Aorta (tissue), 5 donors: ENCODE data around the gene EGR4. TPM values are rescaled to one million over a fixed set of nuclear protein-coding genes. Genes with fewer than 3 reads are reported as not detected.
A peak's percentile ranks its signal among the peaks of the same experiment; 100 is the strongest.

Experiments used
- ATAC-seq: fragments of 200-7000 bp; cut with Tn5 transposase; one replicate; pipeline ENCODE4 v1.9.1; 2022; ENCODE audit warnings: moderate library complexity; ENCODE audit not compliant: low FRiP score
- DNase-seq, 2 donors: peaks; one replicate each; pipeline ENCODE4 v3.0.0-alpha.2; 2020
- H3K27ac ChIP-seq, 2 donors: one replicate each; pipeline ENCODE4 v1.5.1; 2013; ENCODE audit warnings: low read length in 2 of 2, mild to moderate bottlenecking in 2 of 2, moderate library complexity in 2 of 2, control low read depth in 1 of 2, inconsistent platforms in 1 of 2, low read depth in 1 of 2
- H3K27me3 ChIP-seq, 2 donors: one replicate each; pipeline ENCODE4 v1.6.1; 2013; ENCODE audit warnings: control low read depth in 1 of 2, low read length in 1 of 2, mild to moderate bottlenecking in 1 of 2, moderate library complexity in 1 of 2; ENCODE audit not compliant: insufficient read depth in 2 of 2, control insufficient read depth in 1 of 2
- H3K36me3 ChIP-seq, 2 donors: one replicate each; pipeline ENCODE4 v1.6.1; 2013; ENCODE audit warnings: control low read depth in 1 of 2, low read length in 1 of 2, mild to moderate bottlenecking in 1 of 2; ENCODE audit not compliant: insufficient read depth in 2 of 2, control insufficient read depth in 1 of 2
- H3K4me1 ChIP-seq, 2 donors: one replicate each; pipeline ENCODE4 v1.6.1; 2013; ENCODE audit warnings: low read length in 2 of 2, control low read depth in 1 of 2, mild to moderate bottlenecking in 1 of 2, moderate library complexity in 1 of 2; ENCODE audit not compliant: insufficient read depth in 2 of 2, control insufficient read depth in 1 of 2
- H3K4me3 ChIP-seq, 2 donors: one replicate each; pipeline ENCODE4 v1.5.1; 2013; ENCODE audit warnings: low read length in 2 of 2, control low read depth in 1 of 2, mild to moderate bottlenecking in 1 of 2
- H3K9me3 ChIP-seq: one replicate; pipeline ENCODE4 v1.6.1; 2013; ENCODE audit warnings: mild to moderate bottlenecking, low read length; ENCODE audit not compliant: control insufficient read depth
- WGBS, 2 donors: extraction: QIAGEN DNeasy Blood & Tissue Kit; methylation state at CpG; one replicate each; pipeline ENCODE4 v1.1.7; 2013; 5-methylcytosine and 5-hydroxymethylcytosine counted together
- intact Hi-C, 2 donors: fragments of 100-400 bp; cut with DNase I; formaldehyde crosslinking; loops; one replicate each; pipeline versions ENCODE4 v1.14.2 to v1.15.0; 2022
- polyA plus RNA-seq, 2 donors: library from polyadenylated mRNA; stranded (reverse); fragments of 200-250 nt; gene quantifications; one replicate each; pipeline ENCODE4 v1.2.3, GENCODE V29; 2013
- total RNA-seq, 2 donors: library from RNA; stranded (reverse); fragmentation: NEBNext Ultra II Directional; extraction: Animal tissue kit (Norgen Biotek cat#: 25700); gene quantifications; one replicate each; pipeline ENCODE4 v1.2.1, GENCODE V29; 2021
- donor health status: healthy with polysubstance abuse.
- donor health status: Bipolar disorder and iron deficiency.
- donor health status: DM: no; HTN: no; CAD: no.
- donor health status: DM: no; HTN: no; CAD: no.
- donor health status: DM: yes; HTN: yes; CAD: no.

The EGR4 gene
- total and polyA plus RNA-seq, 4 donors = not detected

DNA sequence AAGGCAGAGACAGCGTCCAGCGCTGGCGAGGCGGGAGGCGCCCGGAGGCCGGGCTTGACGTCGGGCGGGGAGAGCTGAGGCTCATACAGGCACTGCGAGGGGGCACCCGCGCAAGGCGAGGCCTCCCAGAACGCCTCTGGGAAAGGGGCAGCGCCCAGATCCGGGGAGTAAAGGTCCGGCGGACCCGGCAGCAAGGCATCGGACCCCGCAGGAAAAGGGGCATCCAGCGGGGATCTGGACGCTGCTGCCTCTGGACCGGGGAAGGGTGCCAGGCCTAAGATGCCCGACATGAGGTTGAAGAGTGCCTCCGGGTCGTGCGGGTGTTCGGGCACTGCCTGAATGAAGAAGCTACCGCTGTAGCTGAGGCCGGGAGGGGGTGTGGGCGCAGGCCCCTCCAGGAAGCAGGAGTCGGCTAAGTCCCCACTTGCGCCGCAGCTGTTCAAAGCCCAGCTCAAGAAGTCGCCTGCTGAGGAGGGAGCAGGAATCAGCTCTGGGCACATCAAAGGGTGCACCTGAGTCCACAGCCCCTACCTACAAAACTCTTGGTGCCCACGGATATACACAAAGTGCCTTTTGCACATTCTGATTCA lies 937 bp downstream of the EGR4 start:
- DNase-seq (no peak), ATAC-seq (no peak)
- no peaks in the 10 kb centered on the region for H3K4me1 ChIP-seq
- WGBS, 2 donors = 4 to 5% methylated on average over 38 of the region's 38 CpGs
- no peak overlapping the region for H3K27ac ChIP-seq
- intact Hi-C loops = no loop called here
- H3K9me3 ChIP-seq = no peaks in the 10 kb centered on the region
- H3K27me3 ChIP-seq = no peaks in the 10 kb centered on the region
- no peak overlapping the region for H3K4me3 ChIP-seq
- H3K36me3 ChIP-seq = no peaks in the 10 kb centered on the region

DNA sequence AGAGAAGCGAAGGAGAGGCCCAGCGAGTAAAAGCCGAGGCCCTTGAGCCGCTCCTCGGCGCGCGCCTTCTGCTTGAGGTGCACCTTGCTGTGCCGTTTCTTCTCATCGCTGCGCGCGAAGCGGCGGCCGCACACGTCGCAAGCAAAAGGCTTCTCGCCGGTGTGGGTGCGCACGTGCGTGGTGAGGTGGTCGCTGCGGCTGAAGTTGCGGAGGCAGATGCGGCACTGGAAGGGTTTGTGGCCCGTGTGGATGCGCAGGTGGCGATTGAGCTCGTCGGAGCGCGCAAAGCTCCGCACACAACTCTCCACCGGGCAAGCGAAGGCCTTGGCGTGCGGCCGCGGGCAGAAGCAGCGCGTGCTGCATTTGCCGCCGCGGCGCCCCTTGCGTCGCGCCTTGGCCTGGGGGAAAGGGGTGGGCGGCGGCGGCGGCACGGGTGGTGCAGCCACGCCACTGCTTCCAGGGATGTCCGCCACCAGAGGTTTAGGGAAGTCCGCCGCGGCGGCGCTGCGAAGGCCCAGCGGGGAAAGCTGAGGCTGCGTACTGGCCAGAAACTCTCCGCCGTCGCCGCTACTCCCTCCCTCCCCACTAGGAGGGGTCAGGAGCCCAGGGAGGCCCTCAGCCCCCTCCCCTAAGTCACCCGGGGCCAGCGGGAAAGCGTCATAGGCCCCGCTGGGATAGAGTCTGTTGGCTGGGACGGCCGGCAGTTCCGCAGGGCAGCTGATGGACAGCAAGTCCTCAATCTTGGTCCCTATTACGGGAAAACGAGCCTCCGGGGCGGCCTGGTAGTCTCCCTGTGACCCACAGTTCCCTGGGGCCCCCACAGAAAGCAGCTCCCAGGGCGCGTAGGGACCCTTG lies 1.7 kb downstream of the EGR4 start:
- peak; percentile 6 for ATAC-seq
- 1 to 2% methylated on average over 79 to 82 of the region's 82 CpGs for WGBS, 2 donors
- Histone ChIP-seq H3K27me3 (no peaks in the 10 kb centered on the region), H3K27ac (no peak overlapping the region), H3K4me3 (no peak overlapping the region), H3K36me3 (no peaks in the 10 kb centered on the region), H3K4me1 (no peaks in the 10 kb centered on the region), H3K9me3 (no peaks in the 10 kb centered on the region)
- intact Hi-C loops = no loop called here
- DNase-seq = peak in 1 of 2 donors; percentile 48

DNA sequence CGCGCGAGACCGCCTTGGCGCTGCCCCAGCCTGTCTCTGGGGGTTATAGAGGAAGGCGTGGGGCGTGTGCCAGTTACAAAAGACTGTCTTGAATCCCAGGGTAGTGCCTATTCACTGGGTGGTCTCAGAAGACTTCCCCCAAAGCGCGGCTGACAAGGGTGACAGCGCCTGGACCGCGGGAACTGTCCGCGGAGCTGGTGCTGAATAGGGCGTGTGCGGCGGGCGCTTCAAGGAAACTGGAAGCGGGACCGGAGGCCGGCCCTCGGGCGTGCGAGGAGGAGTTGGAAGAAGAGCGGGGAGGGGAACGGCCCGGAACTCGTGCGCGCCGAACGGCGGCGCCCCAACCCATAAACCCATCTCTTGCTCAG lies 2.3 kb downstream of the EGR4 start:
- Histone ChIP-seq H3K27me3 (no peaks in the 10 kb centered on the region), H3K36me3 (no peaks in the 10 kb centered on the region), H3K4me1 (no peaks in the 10 kb centered on the region), H3K27ac (no peak overlapping the region), H3K9me3 (peaks cover under 1% of the 10 kb centered on the region), H3K4me3 (no peak overlapping the region)
- 1 to 3% methylated on average over 28 to 34 of the region's 34 CpGs for WGBS, 2 donors
- ATAC-seq (peak; percentile 64), DNase-seq (peak; percentile 69 to 86)
- intact Hi-C loops = no loop called here

DNA sequence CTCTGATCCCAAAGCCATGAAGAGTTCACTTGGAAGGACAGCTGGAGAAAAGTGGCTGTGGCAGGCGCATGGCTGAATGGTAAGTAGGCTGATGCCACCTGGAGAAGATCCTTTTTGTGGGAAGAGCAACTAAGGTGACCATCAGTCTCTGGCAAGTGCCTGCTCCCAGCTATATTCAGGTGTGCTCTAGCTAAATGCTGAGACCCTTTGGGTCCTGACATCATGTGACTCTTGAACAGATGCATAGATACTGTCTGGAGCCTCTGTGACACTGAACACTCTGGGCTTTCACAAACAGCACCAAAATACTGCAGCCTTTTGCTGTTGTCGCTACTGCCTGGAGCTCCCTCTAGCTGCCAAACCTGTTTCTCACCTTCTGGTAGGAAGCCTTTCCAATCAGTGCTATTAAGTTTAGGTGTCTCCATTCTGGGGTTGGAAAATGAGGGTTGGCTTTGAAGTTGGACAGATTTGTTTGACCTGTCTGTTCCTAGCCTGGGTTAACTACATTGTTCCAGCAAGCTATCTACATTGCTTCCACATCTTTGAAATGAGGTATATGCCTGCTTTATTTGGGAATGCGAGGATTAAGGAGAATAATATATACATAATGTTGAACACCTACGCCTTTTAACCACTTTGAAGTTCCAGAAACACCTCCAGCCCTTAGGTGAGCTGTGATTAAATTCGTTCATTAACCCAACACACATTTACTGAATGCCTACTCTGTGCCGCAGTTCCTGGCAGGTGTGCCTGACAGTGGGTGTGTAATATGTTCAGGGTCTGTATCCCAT lies 3.1 kb downstream of the EGR4 start:
- H3K9me3 ChIP-seq = peaks cover 1% of the 10 kb centered on the region
- no peak for ATAC-seq
- no peaks in the 10 kb centered on the region for H3K27me3 ChIP-seq
- no peaks in the 10 kb centered on the region for H3K36me3 ChIP-seq
- no peak overlapping the region for H3K27ac ChIP-seq
- intact Hi-C loops = no loop called here
- no peak overlapping the region for H3K4me3 ChIP-seq
- H3K4me1 ChIP-seq = no peaks in the 10 kb centered on the region
- 53% methylated on average over 6 of the region's 6 CpGs for WGBS, 2 donors
- no peak for DNase-seq

DNA sequence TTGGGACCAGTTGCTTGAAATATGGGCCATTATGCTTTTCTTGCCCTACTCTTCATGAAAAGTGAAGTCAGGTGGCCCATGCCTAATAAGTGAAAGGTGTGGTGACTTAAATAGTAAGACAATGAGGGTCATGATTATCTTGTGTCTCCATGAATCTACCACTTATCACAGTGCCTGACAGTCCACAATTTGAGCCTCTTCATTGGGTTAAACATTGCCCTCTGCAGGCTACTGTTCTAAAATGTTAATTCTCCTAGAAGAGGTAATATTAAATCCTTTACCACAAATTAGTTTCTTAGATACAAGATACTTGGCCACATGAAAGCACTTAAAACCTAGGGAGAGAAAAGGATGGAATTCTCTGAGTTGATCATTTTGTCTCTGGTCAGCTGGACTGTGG lies 4.0 kb downstream of the EGR4 start:
- H3K27ac ChIP-seq = no peak overlapping the region
- H3K27me3 ChIP-seq = no peaks in the 10 kb centered on the region
- no peaks in the 10 kb centered on the region for H3K4me1 ChIP-seq
- H3K9me3 ChIP-seq = peaks cover 1% of the 10 kb centered on the region
- H3K36me3 ChIP-seq = no peaks in the 10 kb centered on the region
- no peak overlapping the region for H3K4me3 ChIP-seq
- no peak for DNase-seq
- intact Hi-C loops = no loop called here
- ATAC-seq = no peak

DNA sequence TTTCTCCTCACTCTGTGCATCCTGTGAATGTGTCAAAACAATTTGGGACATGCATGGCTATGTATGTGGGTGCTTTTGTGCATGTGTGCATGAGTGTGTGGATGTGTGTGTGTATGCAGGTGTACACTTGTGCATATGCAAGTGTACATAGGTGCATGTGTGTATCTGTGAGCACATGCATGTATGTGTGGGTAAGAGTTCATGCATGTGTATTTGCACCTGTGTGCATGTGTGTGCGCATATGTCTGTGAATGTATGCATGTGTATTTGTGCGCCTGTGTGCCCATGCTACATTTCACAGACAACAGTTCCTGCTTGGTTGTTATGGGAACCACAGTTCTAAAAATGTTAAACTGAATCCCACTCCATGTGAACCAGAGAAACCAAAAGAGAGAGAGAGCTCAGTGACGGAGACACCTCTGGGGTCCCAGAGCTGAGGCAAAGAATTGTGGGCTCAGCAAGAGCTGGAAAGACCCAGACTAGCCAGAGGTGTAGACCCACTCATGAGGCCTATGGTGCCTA lies 7.2 kb downstream of the EGR4 start:
- Histone ChIP-seq H3K27ac (no peak overlapping the region), H3K27me3 (no peaks in the 10 kb centered on the region), H3K9me3 (peaks cover 1% of the 10 kb centered on the region), H3K4me1 (no peaks in the 10 kb centered on the region), H3K36me3 (no peaks in the 10 kb centered on the region), H3K4me3 (no peak overlapping the region)
- WGBS, 2 donors = 83 to 84% methylated on average over 3 of the region's 3 CpGs
- DNase-seq = no peak
- ATAC-seq = no peak
- intact Hi-C loops = no loop called here

DNA sequence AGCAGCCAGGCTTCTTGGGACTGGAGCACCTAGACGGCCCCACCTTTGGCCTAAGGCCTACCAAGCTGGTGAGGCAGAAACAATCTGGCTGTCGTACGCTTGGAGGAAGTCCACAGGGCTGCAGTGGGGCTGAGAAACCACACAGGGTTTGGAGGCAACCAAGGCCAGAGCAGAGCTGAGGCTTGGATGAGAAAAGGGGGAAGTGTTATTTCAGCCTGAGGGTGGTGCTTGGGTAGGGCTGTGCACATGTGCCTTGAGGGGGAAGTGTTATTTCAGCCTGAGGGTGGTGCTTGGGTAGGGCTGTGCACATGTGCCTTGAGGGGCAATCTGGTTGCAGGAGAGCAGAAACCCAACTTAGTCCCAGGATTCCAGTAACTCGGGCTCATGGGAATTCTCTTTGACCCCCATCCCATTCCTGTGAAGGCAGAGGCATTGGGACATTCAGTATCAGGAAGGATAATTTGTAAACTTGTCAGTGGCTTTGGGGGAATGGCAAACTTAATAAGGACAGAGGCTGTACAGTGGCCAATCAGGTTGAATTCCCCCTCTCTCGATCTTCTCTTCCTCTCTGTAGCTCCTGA lies 8.1 kb downstream of the EGR4 start:
- Histone ChIP-seq H3K27me3 (no peaks in the 10 kb centered on the region), H3K9me3 (peaks cover 1% of the 10 kb centered on the region), H3K36me3 (no peaks in the 10 kb centered on the region), H3K4me1 (no peaks in the 10 kb centered on the region), H3K27ac (no peak overlapping the region), H3K4me3 (no peak overlapping the region)
- ATAC-seq (peak; percentile 12), DNase-seq (no peak)
- intact Hi-C loops = no loop called here
- WGBS, 2 donors = 40 to 45% methylated on average over 5 of the region's 5 CpGs

DNA sequence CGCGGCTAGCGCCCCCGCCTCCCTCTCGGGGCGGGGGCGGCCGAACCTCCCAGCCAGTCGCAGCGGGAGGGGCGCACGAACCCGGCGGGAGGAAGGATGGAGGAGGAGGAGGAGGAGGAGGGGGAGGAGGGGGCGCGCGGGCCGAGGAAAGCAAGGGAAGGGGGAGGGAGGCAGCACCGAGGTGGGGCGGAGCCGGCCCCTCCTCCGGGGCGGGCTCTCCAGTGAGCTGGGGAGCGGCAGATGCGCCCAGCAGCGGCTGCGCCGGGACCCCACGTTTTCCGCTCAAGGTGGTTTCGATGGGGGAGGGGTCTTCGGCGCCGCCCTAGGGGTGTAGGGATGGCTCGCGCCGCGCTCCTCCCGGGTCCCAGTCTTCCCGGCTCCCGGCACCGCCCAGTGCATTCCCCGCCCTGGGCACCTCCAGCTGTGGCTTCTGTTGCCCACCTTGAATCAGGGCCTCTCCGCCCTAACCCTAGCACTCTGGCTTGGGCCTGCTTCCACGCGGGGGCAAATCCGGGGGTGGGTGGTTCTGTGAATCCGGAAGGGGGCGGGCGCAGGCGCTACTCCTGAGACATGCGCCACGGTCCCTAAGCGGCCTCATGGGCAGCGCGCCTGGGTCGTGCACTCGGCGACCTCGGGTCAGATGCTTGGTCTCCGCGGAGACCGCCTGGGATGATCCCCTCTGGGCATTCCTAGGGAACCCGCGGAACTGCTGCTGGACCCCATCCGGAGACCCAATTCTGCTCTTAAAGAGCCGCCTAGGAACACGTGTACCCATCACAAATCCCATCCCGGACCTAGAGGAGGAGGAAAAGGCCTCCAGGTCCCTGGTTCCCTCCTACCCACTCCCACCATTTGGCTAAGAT lies 8.8 kb downstream of the EGR4 start, which contains the start of gene FBXO41:
Gene FBXO41, minus strand, starts transcription at position 183 of the 863 bp plus-strand sequence. CDS start 14,848 bp downstream, outside the sequence.
- Histone ChIP-seq H3K27ac (no peak within 1 kb of the TSS), H3K27me3 (no peaks in the 10 kb centered on the region), H3K4me3 (peak within 1 kb of the TSS; percentile 2 to 56), H3K36me3 (no peaks in the 10 kb centered on the region), H3K9me3 (peaks cover 1% of the 10 kb centered on the region), H3K4me1 (no peaks in the 10 kb centered on the region)
- intact Hi-C loops = no loop called here
- peak; percentile 42 for ATAC-seq
- DNase-seq = no peak
- 1 to 2% methylated on average over 52 to 69 of the region's 69 CpGs for WGBS, 2 donors
